Neural cell (in vitro differentiated cells): ENCODE measurements around the gene GVQW3. TPM values are rescaled to one million over a fixed set of nuclear protein-coding genes. Genes with fewer than 3 reads are reported as not detected.

ENCODE experiments used
- H2AFZ ChIP-seq: fragments of 200-600, 300-800 bp; sonication (generic), shearing (Covaris generic); 2 replicates; pipeline ENCODE4 v1.6.0; 2014; ENCODE audit warnings: low read depth, mild to moderate bottlenecking, antibody characterized with exemption, low read length, moderate library complexity
- H3F3A ChIP-seq: fragments of 200-600 bp; shearing (Covaris generic); 2 replicates; pipeline ENCODE4 v1.6.1; 2016; ENCODE audit warnings: mild to moderate bottlenecking, moderate library complexity, mixed read lengths, antibody characterized with exemption, low read length; ENCODE audit not compliant: insufficient read depth, poor library complexity, severe bottlenecking
- H3K27ac ChIP-seq: fragments of 200-600, 300-800 bp; sonication (generic), shearing (Covaris generic); 2 replicates; pipeline ENCODE4 v1.5.1; 2014; ENCODE audit warnings: mild to moderate bottlenecking, low read length, moderate library complexity
- H3K27me3 ChIP-seq: fragments of 300-800, 200-600 bp; sonication (generic), shearing (Covaris generic); 2 replicates; pipeline ENCODE4 v1.6.0; 2014; ENCODE audit warnings: mild to moderate bottlenecking, low read depth, low read length, moderate library complexity; ENCODE audit not compliant: insufficient read depth
- H3K36me3 ChIP-seq: fragments of 300-800, 200-600 bp; sonication (generic), shearing (Covaris generic); 2 replicates; pipeline ENCODE4 v1.5.1; 2014; ENCODE audit warnings: mild to moderate bottlenecking, antibody characterized with exemption, low read length, moderate library complexity; ENCODE audit not compliant: insufficient read depth
- H3K4me2 ChIP-seq: fragments of 300-800, 200-600 bp; sonication (generic), shearing (Covaris generic); 2 replicates; pipeline ENCODE4 v1.6.0; 2014; ENCODE audit warnings: mild to moderate bottlenecking, low read length
- H3K4me3 ChIP-seq: fragments of 300-800, 200-600 bp; sonication (generic), shearing (Covaris generic); 2 replicates; pipeline ENCODE4 v1.5.1; 2014; ENCODE audit warnings: mild to moderate bottlenecking, low read length, moderate library complexity
- H3K79me2 ChIP-seq: fragments of 200-600 bp; shearing (Covaris generic); replicated peaks from 2 replicates; pipeline ENCODE4 v1.6.0; 2014; ENCODE audit warnings: mild to moderate bottlenecking, low read length, moderate library complexity; ENCODE audit not compliant: insufficient read depth
- H3K9ac ChIP-seq: fragments of 300-800, 200-600 bp; sonication (generic), shearing (Covaris generic); 2 replicates; pipeline ENCODE4 v1.6.1; 2016; ENCODE audit warnings: mild to moderate bottlenecking, low read length, mixed read lengths
- H3K9me2 ChIP-seq: fragments of 200-600 bp; shearing (Covaris generic); 2 replicates; pipeline ENCODE4 v1.6.1; 2016; ENCODE audit warnings: mild to moderate bottlenecking, low read length, mixed read lengths; ENCODE audit not compliant: insufficient read depth
- H3K9me3 ChIP-seq: fragments of 200-600, 300-800 bp; sonication (generic), shearing (Covaris generic); 2 replicates; pipeline ENCODE4 v1.6.1; 2016; ENCODE audit warnings: mild to moderate bottlenecking, mixed run types, low read length, moderate library complexity, mixed read lengths
- H4K20me1 ChIP-seq: fragments of 200-600 bp; shearing (Covaris generic); 2 replicates; pipeline ENCODE4 v1.6.1; 2016; ENCODE audit warnings: mild to moderate bottlenecking, mixed run types; ENCODE audit not compliant: insufficient read depth
- CTCF ChIP-seq: fragments of 450-650 bp; IDR thresholded peaks from 2 replicates; pipeline ENCODE4 v1.5.1; 2014; ENCODE audit warnings: antibody characterized with exemption, mild to moderate bottlenecking, moderate library complexity; ENCODE audit not compliant: poor library complexity, severe bottlenecking
- EP300 ChIP-seq: fragments of 450-650 bp; conservative IDR thresholded peaks from 2 replicates; pipeline ENCODE4 v1.6.1; 2014; ENCODE audit warnings: antibody characterized with exemption, mild to moderate bottlenecking, moderate library complexity; ENCODE audit not compliant: poor library complexity, severe bottlenecking
- EZH2 ChIP-seq: fragments of 200-600, 300-800 bp; shearing (Covaris generic), sonication (generic); IDR thresholded peaks from 2 replicates; pipeline ENCODE4 v1.6.1; 2014; ENCODE audit warnings: antibody characterized with exemption, low read length, borderline replicate concordance, mild to moderate bottlenecking; ENCODE audit not compliant: insufficient read depth, poor library complexity, severe bottlenecking
- MXI1 ChIP-seq: fragments of 450-650 bp; conservative IDR thresholded peaks from 2 replicates; pipeline ENCODE4 v1.6.1; 2014; ENCODE audit warnings: antibody characterized with exemption, mild to moderate bottlenecking; ENCODE audit not compliant: poor library complexity, severe bottlenecking
- POLR2AphosphoS5 ChIP-seq: IDR thresholded peaks from 2 replicates; pipeline ENCODE4 v1.6.1; 2012
- RAD21 ChIP-seq: fragments of 450-650 bp; conservative IDR thresholded peaks from 2 replicates; pipeline ENCODE4 v1.6.1; 2014; ENCODE audit warnings: antibody characterized with exemption, mild to moderate bottlenecking, moderate library complexity
- REST ChIP-seq: IDR thresholded peaks from 2 replicates; pipeline ENCODE4 v1.6.1; 2012; ENCODE audit warnings: borderline replicate concordance
- SMC3 ChIP-seq: fragments of 450-650 bp; conservative IDR thresholded peaks from 2 replicates; pipeline ENCODE4 v1.6.1; 2014; ENCODE audit warnings: antibody characterized with exemption, mild to moderate bottlenecking, moderate library complexity; ENCODE audit not compliant: poor library complexity
- TAF1 ChIP-seq: IDR thresholded peaks from 2 replicates; pipeline ENCODE4 v1.6.1; 2012; ENCODE audit warnings: low read depth
- polyA plus RNA-seq: library from polyadenylated mRNA; depleted of rRNA; stranded (reverse); fragments of >200 nt; gene quantifications from 2 replicates; pipeline ENCODE4 v1.2.3, GENCODE V29; 2014

Gene GVQW3
- polyA plus RNA-seq, 1 donor from 2014 or later, result 17.2 TPM

GRCh38 chr11:76335842-76336241 is 45.3 kb upstream of the GVQW3 start:
- TF ChIP-seq REST (no peak), MXI1 (no peak), CTCF (no peak)
- H3K4me2 ChIP-seq, result no peak overlapping the region
- H3K27me3 ChIP-seq, result no peaks in the 10 kb centered on the region
- H2AFZ ChIP-seq, result no peak overlapping the region
- H3K27ac ChIP-seq, result no peak overlapping the region
- H3K79me2 ChIP-seq, result no peaks in the 10 kb centered on the region
- H3K9me3 ChIP-seq, result peaks cover 5% of the 10 kb centered on the region
- H3K36me3 ChIP-seq, result no peaks in the 10 kb centered on the region
- no peak overlapping the region for H3K4me3 ChIP-seq
- H4K20me1 ChIP-seq, result no peaks in the 10 kb centered on the region
- H3K9me2 ChIP-seq, result no peaks in the 10 kb centered on the region
- H3K9ac ChIP-seq, result no peak overlapping the region
- H3F3A ChIP-seq, result no peaks in the 10 kb centered on the region

- Histone ChIP-seq H3K79me2 (no peaks in the 10 kb centered on the region), H3F3A (no peaks in the 10 kb centered on the region), H3K27ac (no peak overlapping the region), H3K9me3 (peaks cover 5% of the 10 kb centered on the region), H3K27me3 (no peaks in the 10 kb centered on the region), H3K4me3 (no peak overlapping the region), H3K9ac (no peak overlapping the region), H3K36me3 (no peaks in the 10 kb centered on the region), H4K20me1 (no peaks in the 10 kb centered on the region), H2AFZ (no peak overlapping the region), H3K9me2 (no peaks in the 10 kb centered on the region), H3K4me2 (no peak overlapping the region)
- TF ChIP-seq MXI1 (no peak), RAD21 (no peak), REST (no peak), CTCF (no peak), POLR2AphosphoS5 (no peak), SMC3 (no peak), EZH2 (no peak), TAF1 (no peak), EP300 (no peak)
These were observed 44.5 kb upstream of the GVQW3 start for GRCh38 chr11:76336597-76336996.
